K562 treated with DMSO at 1 percent for 48 hours (cell line): ENCODE measurements around the gene NXPE1. TPM values are rescaled to one million over a fixed set of nuclear protein-coding genes. Genes with fewer than 3 reads are reported as not detected.

Source experiments
- total RNA-seq: library from RNA; unstranded; fragments of 300-600 nt; gene quantifications from 2 replicates; pipeline ENCODE4 v1.2.3, GENCODE V29; 2022; ENCODE audit warnings: low replicate concordance; ENCODE audit errors: extremely low read depth

NXPE1 gene
- total RNA-seq: not detected in 2 replicates

GRCh38 chr11:114559425-114560310 is at the start of gene NXPE1:
Gene NXPE1, minus strand, starts transcription at chr11:114559881. Its CDS starts 8,680 bp downstream, at chr11:114551201.

GRCh38 chr11:114595571-114595970 is 35.9 kb upstream of the NXPE1 start, which contains the start of gene NXPE4:
Gene NXPE4, minus strand, starts transcription at chr11:114595786. Its CDS starts 1,027 bp downstream, at chr11:114594759.

Other genes with a start within 250 kb of the NXPE1 start
- not detected in 2 replicates for gene C11orf71, start 159.4 kb downstream of the NXPE1 start, total RNA-seq
- not detected in 2 replicates for gene RBM7, start 159.2 kb downstream of the NXPE1 start, total RNA-seq
- not detected in 2 replicates for gene REXO2, start 120.4 kb downstream of the NXPE1 start, total RNA-seq
- gene NXPE4, start 35.9 kb upstream of the NXPE1 start, total RNA-seq: not detected in 2 replicates
- not detected in 2 replicates for gene NXPE2, start 118.6 kb upstream of the NXPE1 start, total RNA-seq